HG03378 (cell line): ENCODE data around the gene RARRES2.
"Not testable (repeated sequence)": the region's sequence is repeated elsewhere in the genome, so short reads cannot be mapped to it uniquely, and the experiment has no call there.

Experiments
- ATAC-seq: cut with Tn5 transposase; IDR thresholded peaks from one replicate; pipeline ENCODE4 v1.9.1; 2021; ENCODE audit warnings: mild to moderate bottlenecking, moderate library complexity; ENCODE audit not compliant: unreplicated experiment

The RARRES2 gene

GRCh38 chr7:150341263-150342120, at the start of gene RARRES2:
RARRES2 (minus strand) TSS chr7:150341629; CDS start chr7:150340609, 1,020 bp downstream.
- ATAC-seq: no peak

- no peak for ATAC-seq
Observed at GRCh38 chr7:150390205-150390604, 48.8 kb upstream of the RARRES2 start.

- no peak for ATAC-seq
Observed at GRCh38 chr7:150389532-150389816, 48.0 kb upstream of the RARRES2 start.

- no peak for ATAC-seq
Observed at GRCh38 chr7:150388709-150389531, 47.5 kb upstream of the RARRES2 start.

GRCh38 chr7:150388306-150388705, 46.9 kb upstream of the RARRES2 start:
- no peak for ATAC-seq

GRCh38 chr7:150385884-150386283, 44.5 kb upstream of the RARRES2 start:
- ATAC-seq: not testable (repeated sequence)

GRCh38 chr7:150385302-150385723, 43.9 kb upstream of the RARRES2 start:
- ATAC-seq: no peak

GRCh38 chr7:150384406-150385301, 43.2 kb upstream of the RARRES2 start:
- ATAC-seq: no peak

GRCh38 chr7:150383710-150384397, 42.4 kb upstream of the RARRES2 start:
- ATAC-seq: no peak

GRCh38 chr7:150382844-150383225, 41.4 kb upstream of the RARRES2 start:
- ATAC-seq: no peak

- ATAC-seq: no peak
Observed at GRCh38 chr7:150382123-150382843, 40.9 kb upstream of the RARRES2 start.

- no peak for ATAC-seq
Observed at GRCh38 chr7:150381785-150382122, 40.3 kb upstream of the RARRES2 start.

GRCh38 chr7:150381096-150381495, 39.7 kb upstream of the RARRES2 start:
- no peak for ATAC-seq

- ATAC-seq: no peak
Observed at GRCh38 chr7:150380463-150380862, 39.0 kb upstream of the RARRES2 start.

- no peak for ATAC-seq
Observed at GRCh38 chr7:150379441-150380379, 38.3 kb upstream of the RARRES2 start.

- peak; percentile 54 for ATAC-seq
Observed at GRCh38 chr7:150378853-150379440, 37.5 kb upstream of the RARRES2 start, which contains the start of gene ZNF775. ZNF775 (plus strand) TSS chr7:150379330; CDS start chr7:150388471, 9,141 bp downstream.

GRCh38 chr7:150378115-150378852, 36.9 kb upstream of the RARRES2 start:
- ATAC-seq: peak; percentile 21

GRCh38 chr7:150377635-150378034, 36.2 kb upstream of the RARRES2 start:
- no peak for ATAC-seq
